Measurements from ENCODE around the gene CD99L2. TPM values are rescaled to one million over a fixed set of nuclear protein-coding genes. Genes with fewer than 3 reads are reported as not detected.

The CD99L2 gene
- total RNA-seq, 4 donors from 2014 or later, result 49.7 to 78.7 (median 58.1) TPM

DNA sequence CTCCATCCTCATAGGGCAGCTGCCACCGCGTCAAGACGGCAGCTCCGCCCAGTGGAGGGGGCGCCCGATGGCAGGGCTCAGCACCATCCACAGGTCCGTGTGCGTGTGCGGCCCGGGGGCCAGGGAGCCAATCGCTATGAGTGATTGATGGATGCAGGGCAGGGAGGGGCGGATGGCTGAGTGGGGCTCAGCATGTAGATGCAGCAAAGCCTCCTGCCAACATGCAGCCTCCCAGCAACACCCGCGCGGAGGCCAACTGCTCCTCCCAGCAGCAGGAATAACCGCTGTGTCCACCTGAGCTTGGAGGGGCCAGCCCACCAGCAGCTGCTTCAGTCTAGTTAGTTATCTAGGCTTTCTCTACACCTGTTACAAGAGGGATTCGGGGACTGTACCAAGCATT, 127.8 kb downstream of the CD99L2 start:
- ATAC-seq (ENCODE audit: low FRiP score), result no peak
- no peak for DNase-seq (ENCODE audit: low spot score)
- TF ChIP-seq, protein P1, sequence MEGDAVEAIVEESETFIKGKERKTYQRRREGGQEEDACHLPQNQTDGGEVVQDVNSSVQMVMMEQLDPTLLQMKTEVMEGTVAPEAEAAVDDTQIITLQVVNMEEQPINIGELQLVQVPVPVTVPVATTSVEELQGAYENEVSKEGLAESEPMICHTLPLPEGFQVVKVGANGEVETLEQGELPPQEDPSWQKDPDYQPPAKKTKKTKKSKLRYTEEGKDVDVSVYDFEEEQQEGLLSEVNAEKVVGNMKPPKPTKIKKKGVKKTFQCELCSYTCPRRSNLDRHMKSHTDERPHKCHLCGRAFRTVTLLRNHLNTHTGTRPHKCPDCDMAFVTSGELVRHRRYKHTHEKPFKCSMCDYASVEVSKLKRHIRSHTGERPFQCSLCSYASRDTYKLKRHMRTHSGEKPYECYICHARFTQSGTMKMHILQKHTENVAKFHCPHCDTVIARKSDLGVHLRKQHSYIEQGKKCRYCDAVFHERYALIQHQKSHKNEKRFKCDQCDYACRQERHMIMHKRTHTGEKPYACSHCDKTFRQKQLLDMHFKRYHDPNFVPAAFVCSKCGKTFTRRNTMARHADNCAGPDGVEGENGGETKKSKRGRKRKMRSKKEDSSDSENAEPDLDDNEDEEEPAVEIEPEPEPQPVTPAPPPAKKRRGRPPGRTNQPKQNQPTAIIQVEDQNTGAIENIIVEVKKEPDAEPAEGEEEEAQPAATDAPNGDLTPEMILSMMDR (IDR thresholded peaks at IDR 0.05), result no peak

DNA sequence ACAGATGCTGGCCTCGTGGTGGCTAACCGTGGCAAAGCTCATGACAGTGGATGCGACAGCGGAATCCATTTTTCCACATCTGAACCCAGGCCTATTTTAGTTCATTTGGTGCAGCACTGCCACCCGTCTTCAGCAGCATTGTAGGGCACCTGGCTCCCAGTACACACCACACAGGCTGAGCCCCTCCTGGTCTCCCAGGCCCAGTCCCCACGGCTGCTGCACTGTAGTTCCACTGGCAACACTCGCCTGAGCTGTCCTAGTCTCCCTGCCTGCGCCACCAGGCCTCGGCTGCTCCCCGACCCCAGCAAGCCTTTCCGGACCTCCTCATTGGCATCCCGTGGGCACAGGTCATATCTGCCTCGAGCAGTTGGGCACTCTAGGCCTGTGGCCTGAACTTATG, 129.1 kb downstream of the CD99L2 start:
- TF ChIP-seq, protein P1 (IDR thresholded peaks at IDR 0.05), result no peak
- ATAC-seq (ENCODE audit: low FRiP score) (no peak), DNase-seq (ENCODE audit: low spot score) (no peak)

DNA sequence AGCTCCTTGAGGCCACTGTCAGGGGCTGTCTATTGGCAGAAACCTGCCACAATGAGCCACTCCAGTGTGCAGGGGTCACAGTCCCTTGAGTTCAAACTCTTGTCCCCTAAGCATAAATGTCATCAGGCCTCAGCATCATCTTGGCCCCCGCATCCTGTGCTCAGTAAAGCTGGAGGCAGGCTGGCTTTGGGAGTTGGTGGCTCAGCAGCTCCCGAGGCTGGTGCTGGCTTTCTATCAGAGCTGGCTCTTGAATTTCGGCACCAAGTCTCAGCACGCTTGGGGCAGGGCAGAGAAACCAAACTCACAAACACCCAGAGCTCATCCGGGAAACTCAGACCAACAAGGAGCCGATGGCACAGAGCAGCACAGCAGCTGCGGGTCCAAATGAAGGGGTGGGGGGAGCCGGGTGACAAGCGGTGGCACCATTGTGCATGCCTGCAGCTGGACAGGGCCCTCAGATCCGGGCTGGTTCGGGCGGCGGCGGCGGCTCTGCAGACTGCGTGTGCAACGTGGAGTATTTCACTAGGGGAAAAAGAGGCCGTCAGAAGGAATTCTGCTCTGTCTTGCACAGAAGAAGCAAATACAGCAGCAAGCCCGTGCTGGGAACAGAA, 129.8 kb downstream of the CD99L2 start:
- TF ChIP-seq, protein P1 (IDR thresholded peaks at IDR 0.05), result no peak
- DNase-seq (ENCODE audit: low spot score) (no peak), ATAC-seq (ENCODE audit: low FRiP score) (no peak)

DNA sequence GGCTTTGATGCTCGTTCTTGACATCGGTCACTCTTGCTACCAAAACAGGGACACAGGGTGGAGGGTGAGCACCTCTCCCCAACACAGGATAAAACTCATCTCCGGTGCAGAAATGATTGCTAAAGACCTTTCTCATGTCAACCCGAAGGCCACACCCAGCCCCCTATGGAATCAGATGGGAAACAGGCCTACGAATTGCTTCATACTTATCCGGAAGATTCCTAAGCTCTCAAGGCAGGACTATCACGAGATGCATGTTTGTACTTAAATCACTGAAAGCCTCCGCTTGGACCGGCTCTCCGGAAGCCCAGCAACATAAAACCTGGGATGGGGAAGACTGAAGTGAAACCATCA, 130.4 kb downstream of the CD99L2 start:
- ATAC-seq (ENCODE audit: low FRiP score) (no peak), DNase-seq (ENCODE audit: low spot score) (no peak)
- TF ChIP-seq, protein P1 (IDR thresholded peaks at IDR 0.05), result no peak

DNA sequence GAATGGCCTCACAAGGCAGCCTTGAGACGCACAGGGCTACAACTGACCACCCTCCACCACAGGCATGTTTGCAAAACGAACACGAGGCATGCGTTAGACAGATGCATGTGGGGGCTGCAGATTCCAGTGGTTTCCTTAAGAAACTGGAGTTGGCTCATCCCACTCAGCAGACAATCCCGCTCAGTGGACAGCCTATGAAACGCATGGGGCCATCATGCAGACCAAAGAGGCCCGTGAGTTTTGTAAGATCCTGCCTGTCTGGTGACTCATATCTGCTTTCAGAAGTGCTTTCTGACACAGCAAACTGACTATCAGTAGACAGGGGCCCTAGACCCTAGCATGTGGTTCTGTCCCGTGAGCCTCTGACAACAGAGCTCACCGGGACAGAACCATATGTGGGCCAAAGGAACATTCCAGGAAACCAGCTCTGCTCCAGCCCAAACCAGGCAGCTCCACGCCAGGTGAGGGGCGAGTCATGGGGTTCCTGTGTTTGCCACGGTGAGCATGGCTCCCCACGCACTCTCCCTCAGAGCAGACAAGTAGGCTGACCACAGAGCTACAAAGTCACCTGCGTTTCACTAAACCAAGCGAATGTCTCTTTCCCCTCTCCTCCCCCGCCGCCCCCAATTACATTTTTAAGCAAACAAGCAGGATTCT, 130.9 kb downstream of the CD99L2 start:
- TF ChIP-seq, protein P1 (IDR thresholded peaks at IDR 0.05), result no peak
- ATAC-seq (ENCODE audit: low FRiP score) (peak; percentile 30), DNase-seq (ENCODE audit: low spot score) (no peak)

DNA sequence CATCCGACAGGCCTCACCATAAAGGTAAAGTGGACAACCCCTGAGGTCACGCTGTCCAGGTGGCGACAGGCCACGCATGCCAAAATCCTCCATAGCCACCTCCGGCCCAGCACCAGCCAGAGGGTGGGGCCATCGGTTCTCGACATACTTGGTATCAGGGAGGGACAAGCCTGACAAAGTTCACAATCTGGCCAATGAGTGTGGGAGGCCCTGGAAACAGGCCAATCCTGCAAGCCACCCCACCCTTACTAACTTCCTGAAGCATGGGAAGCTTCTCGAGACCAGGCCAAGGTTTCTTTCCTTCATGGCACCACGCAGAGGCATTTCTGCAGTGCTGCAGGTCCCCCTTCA, 131.4 kb downstream of the CD99L2 start:
- ATAC-seq (ENCODE audit: low FRiP score), result no peak
- DNase-seq (ENCODE audit: low spot score), result no peak

More for the DNA sequence above, 131.4 kb downstream of the CD99L2 start:
- TF ChIP-seq, protein P1 (IDR thresholded peaks at IDR 0.05), result no peak

All from omental fat pad (tissue), 4 donors.